ENCODE data around the gene DLG2.

The DLG2 gene

DNA sequence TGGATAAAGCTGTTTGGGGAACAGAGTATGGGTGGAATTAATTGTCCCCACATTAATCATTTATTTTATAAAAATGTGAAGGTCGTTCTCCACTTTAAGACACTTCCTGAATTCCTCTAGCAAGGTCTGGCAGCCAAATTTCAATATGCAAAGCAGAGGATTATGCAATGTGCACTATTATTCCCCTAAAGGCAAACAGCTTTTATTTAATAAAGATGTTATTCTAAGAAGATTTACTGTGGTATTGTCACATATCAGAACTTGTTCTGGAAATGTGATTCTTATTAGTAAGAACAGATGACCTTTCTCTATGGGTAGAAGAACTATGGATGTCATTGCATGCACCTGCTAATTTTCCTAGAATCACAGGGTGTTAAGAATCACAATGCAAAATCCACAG is 1212.2 kb downstream of the DLG2 start:
- DNase-seq = no peak

- DNase-seq = no peak
These were observed 1213.6 kb downstream of the DLG2 start for GRCh38 chr11:84413549-84413948.

DNA sequence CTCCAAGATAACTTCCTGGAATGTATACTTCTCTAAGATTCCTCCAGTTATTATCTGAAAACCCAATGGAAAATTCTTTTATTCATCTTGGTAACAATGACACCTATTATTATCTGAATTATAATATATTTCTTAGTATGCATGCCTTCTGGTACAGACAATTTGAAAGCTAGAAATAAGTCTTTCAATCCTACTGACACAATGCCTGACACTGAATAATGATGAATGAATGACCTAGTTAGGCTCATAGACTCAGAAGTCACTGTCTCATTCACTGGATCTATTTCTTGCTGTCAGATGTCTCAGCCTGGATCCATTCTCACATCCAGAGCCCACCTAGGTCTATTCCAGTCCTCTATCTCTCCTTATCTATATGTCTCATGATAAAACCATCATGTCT is 1214.3 kb downstream of the DLG2 start:
- no peak for DNase-seq

DNA sequence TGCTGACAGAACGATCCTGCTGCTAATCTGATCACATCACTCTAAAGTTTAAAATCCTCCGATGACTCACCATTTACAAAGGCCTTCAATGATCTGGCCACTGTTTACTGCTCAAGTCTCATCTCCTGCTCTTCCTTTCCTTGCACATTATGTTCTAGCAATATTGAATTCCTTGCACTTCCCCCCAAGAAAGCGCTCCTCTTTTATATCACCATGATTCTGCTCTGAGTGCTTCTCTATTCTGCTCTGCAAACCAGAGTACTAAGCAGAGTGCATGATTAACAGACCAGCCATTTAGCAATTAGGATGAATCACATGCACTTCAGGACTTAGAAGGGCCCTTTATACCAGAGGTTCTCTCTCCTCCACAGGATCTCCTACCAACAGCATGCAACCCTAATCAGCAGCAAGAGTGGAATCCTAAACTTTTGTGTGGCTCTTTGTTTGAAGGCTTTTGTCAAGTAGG is 1218.2 kb downstream of the DLG2 start:
- peak; percentile 13 for DNase-seq

DNA sequence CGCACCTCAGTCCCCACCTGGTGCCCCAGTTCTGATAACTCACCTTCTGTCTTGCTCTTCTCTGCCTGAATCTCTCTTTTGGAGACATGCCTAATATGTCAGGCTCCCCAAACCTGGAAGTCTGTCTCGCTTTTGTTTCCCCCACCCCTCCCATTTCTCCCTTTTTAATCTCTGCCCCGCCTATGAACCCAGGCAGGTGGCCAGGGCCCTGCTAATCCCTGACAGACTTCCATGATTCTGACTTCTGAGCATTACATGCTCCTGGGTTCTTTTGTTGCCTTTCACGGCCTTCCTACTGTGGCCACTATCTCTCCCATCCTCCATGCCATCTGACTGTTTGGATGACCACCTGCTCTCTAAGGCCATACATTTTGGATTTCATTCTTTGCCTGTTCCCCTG is 1220.1 kb downstream of the DLG2 start:
- no peak for DNase-seq

- DNase-seq = no peak
These were observed 1229.0 kb downstream of the DLG2 start for GRCh38 chr11:84398017-84398626.

DNA sequence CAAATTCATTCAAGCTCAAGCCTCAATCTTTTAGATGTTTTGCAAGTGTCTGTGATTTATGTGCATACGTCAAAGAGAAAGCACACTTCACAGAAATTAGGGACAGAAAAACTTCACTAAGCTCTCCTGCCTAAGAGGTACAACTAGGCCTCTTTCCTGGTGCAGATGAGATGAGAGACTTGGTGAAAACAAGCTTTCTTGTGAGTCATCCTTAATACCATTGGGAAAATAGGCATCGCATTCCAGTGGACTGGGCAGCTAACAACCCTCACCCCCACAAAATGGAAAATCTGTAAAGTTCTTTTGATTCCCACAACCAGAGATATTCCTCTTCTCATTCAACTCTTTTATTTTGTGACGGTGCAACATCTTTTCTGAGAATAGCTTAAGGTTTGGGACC is 1230.6 kb downstream of the DLG2 start:
- peak; percentile 13 for DNase-seq

GRCh38 chr11:84390441-84391078 is 1236.6 kb downstream of the DLG2 start:
- DNase-seq = peak; percentile 9

- DNase-seq = no peak
These were observed 1237.4 kb downstream of the DLG2 start for GRCh38 chr11:84389696-84390095.

DNA sequence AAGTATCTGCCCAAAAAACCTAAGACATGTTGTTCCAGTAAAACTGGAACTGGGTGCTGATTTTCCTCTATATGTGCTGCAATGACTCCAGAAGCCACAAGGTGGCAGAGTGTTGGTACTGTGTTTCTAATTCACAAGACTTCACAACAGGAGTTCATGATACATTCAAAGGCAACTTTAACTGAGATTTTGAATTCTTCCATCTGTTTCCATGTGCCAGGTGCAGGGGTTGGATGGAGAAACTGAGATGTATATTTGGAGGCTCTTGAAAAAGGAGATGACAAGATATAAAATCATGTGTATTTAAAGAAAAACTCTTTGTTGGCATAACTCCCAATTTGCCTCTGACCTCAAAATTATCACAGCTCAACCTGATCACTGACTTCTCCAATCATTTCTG is 1242.4 kb downstream of the DLG2 start:
- DNase-seq = peak; percentile 52

- no peak for DNase-seq
These were observed 1243.6 kb downstream of the DLG2 start for GRCh38 chr11:84383576-84383975.

GRCh38 chr11:84381666-84382065 is 1245.5 kb downstream of the DLG2 start:
- DNase-seq = no peak

GRCh38 chr11:84372381-84372950 is 1254.7 kb downstream of the DLG2 start:
- no peak for DNase-seq

DNA sequence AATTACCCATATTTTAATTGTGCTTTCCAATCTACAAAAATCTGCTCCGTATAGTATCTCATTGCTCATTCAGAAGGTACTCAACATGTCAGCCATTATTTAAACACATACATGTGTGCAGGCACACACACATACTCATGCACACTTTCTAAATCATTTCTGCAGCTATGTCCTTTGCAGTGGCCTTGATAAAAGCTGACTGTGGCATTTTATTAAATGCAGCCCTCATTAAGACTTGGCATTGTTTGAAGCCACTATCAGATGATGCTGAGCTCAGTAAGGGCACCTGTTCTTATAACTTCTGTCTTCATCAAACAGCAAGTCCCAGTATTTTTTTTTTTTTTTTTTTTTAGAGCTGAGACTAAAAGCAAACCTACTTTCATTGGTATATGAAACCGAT is 1269.1 kb downstream of the DLG2 start:
- DNase-seq = no peak

DNA sequence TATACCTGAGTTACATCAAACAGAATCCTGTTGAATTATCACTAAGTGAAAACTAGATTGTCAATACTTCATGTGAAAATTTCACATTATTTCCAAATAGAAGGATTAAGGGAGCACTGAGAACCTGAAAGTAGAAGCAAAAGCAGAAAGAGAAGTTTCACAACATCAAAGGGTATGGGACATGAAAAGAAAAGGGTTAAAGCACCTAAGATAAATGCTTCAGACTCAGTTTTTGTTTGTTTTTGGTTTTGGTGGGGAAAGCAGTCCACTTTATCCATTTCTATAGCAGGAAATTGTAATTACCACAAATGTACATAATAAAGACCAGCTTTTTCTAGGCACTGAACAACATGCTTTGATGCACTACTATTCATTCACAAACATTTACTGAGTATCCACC is 1271.2 kb downstream of the DLG2 start:
- no peak for DNase-seq

DNA sequence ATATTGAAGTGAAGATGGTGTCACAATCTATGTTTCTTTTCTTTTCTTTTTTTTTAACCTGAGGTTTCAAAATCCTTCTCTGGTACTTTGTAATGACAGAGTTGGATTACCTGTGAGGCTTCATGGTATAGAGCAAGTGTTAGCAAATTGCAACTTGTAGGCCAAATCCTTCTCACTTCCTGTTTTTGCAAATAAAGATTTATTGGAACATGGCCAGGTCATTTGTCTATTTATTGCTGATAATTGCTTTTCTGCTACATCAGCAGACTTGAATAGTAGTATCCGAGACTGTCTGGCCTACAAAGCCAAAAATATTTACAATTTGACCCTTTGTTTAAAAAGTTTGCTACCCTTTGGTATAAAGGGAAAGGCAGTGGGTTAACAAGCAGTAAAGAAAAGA is 1281.5 kb downstream of the DLG2 start:
- DNase-seq = no peak

DNA sequence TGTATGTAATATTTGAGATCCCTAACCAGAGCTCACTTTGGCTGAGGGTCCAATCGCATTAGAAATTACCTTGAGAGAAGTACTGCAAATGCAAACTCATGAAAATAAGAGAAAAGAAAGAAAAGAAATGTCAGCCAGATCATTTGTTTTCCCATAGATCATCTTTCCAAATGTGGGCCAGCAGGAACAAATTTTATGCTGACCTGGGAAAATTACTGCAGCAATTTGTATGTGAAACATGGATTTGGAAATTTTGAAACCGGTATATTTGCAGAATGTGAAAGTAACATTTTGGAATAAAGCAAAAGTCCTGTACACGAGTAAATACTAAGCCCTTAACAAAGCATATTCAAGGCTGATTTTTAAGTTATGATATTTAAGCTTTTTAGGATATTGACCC is 1282.1 kb downstream of the DLG2 start:
- DNase-seq = no peak

- DNase-seq = no peak
These were observed 1287.3 kb downstream of the DLG2 start for GRCh38 chr11:84339796-84340195.

DNA sequence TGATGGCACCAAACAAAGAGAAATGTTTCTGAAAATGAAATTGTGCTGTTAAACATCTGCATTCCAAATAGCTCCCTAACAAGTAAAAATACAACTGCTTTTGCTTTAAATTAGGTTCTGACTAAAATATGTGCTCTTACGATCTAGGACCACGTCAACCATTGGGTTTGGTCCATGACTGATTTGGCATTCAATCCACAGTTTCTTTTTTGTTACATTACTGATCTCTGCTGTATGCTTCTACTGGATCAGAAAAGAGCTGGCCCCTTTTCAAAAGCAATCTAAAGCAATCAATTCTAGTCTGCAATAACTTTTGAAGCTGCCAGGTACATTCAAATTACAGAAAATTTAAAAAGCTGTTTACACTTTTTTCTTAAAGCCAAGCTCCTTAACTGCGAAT is 1293.9 kb downstream of the DLG2 start:
- no peak for DNase-seq

DNA sequence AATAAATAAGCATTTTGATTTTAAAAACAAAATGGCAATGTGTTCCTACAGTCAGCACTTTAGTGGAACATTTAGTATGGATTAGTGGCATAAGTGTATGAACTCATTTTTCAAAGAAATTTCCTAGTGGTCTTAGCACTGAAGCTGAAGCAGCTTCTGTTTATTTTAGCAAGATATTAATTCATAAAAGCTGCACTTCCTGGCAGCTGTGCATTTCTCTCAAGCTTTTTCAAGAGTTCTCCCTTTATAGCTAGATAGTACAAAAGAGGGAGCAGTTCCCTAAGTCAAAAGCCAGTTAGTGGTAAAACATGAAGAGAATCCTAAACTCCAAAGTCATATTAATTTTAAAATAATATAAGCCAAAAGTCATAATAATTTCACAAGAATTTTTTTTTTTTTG is 1304.9 kb downstream of the DLG2 start:
- DNase-seq = no peak

DNA sequence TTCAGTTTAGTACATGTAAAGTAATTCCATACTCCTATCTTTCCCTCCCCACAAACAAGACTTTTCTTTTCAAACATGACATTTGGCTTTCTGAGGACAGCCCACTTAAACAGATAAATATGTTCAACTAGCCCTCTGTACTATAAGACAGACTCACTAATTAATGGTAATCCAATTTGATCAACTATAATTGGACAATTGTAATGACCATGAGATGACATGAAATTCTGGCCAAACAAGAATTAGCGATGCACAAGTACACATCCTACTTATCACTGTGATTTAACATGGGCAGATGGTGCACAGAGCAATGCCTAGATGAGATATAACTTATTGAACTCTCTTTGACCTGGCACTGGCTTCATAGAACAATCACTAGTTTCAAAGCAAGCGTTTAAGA is 1307.3 kb downstream of the DLG2 start:
- DNase-seq = no peak

GRCh38 chr11:84316866-84317555 is 1310.1 kb downstream of the DLG2 start:
- peak; percentile 13 for DNase-seq

DNA sequence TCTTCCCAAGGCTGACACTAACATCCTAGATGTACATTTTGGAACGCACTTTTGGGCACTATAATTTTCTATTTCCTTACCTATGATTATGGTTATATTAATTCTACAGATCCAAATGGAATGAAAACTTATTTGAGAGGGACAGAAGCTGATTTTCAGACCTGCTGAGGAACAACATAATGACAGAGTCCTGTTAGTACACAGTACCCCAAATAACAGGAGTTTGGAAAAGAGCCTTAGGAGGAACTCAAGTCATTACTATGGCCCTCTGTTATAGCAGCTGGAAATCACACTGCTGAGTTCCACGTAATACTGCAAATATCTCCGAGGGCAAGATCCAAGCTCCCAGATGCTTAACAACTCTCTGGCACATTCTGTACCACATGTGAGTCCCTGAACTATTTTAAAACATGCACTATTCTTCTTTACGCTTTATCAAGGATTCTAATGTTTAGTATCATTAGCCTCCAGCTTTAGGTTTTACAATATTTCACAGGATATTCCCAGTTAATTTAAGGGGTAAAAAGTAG is 1313.2 kb downstream of the DLG2 start:
- no peak for DNase-seq

- no peak for DNase-seq
These were observed 1316.9 kb downstream of the DLG2 start for GRCh38 chr11:84310268-84310667.

Measured in kidney glomerular epithelial cell (primary cell).